ENCODE measurements around the gene MAD2L2.

- TF ChIP-seq EZH2phosphoT487 (IDR thresholded peaks at IDR 0.05; ENCODE audit: borderline replicate concordance, low read length) (no peak), CTCF (IDR thresholded peaks at IDR 0.05; ENCODE audit: low read depth, low read length, poor library complexity, severe bottlenecking) (no peak)
These were observed 6.5 kb downstream of the MAD2L2 start for GRCh38 chr1:11674488-11674887.

Measured in DOHH2 (cell line).